DND-41 (cell line): Measurements from ENCODE around the gene GBE1.

ENCODE experiments used
- ATAC-seq: fragments of 200-7000 bp; cut with Tn5 transposase; 3 replicates; pipeline ENCODE4 v1.9.1; 2021; ENCODE audit warnings: low read depth; ENCODE audit not compliant: insufficient read depth
- DNase-seq: peaks from one replicate; pipeline ENCODE4 v3.0.0-alpha.2; 2020
- H2AFZ ChIP-seq: 2 replicates; pipeline ENCODE4 v1.6.0; 2012; ENCODE audit warnings: low read depth, low read length
- H3K27ac ChIP-seq: 2 replicates; pipeline ENCODE4 v1.5.1; 2012; ENCODE audit warnings: low read length, inconsistent platforms
- H3K27me3 ChIP-seq: fragments of 200-600 bp; sonication (generic); 2 replicates; pipeline ENCODE4 v1.6.0; 2012; ENCODE audit warnings: low read length, mild to moderate bottlenecking, inconsistent platforms; ENCODE audit not compliant: insufficient read depth, poor library complexity
- H3K36me3 ChIP-seq: 2 replicates; pipeline ENCODE4 v1.5.1; 2012; ENCODE audit warnings: low read length, inconsistent platforms; ENCODE audit not compliant: insufficient read depth
- H3K4me1 ChIP-seq: 2 replicates; pipeline ENCODE4 v1.5.1; 2012; ENCODE audit warnings: mild to moderate bottlenecking, low read length; ENCODE audit not compliant: insufficient read depth
- H3K4me2 ChIP-seq: 2 replicates; pipeline ENCODE4 v1.6.0; 2012; ENCODE audit warnings: mild to moderate bottlenecking, moderate library complexity, low read length, inconsistent platforms; ENCODE audit not compliant: insufficient read depth
- H3K4me3 ChIP-seq, 2 experiments: fragments of 200-600 bp in 1 of 2; shearing (Covaris generic) in 1 of 2; 2 replicates each; pipeline ENCODE4 v1.5.1; 2012 to 2016; ENCODE audit warnings: inconsistent platforms in 2 of 2, low read length in 2 of 2, mild to moderate bottlenecking in 2 of 2, low read depth in 1 of 2, moderate library complexity in 1 of 2
- H3K79me2 ChIP-seq: 2 replicates; pipeline ENCODE4 v1.6.0; 2012; ENCODE audit warnings: low read length, inconsistent platforms; ENCODE audit not compliant: insufficient read depth
- H3K9ac ChIP-seq: 2 replicates; pipeline ENCODE4 v1.6.0; 2012; ENCODE audit warnings: low read depth, mild to moderate bottlenecking, inconsistent platforms, low read length, moderate library complexity
- H3K9me3 ChIP-seq: 2 replicates; pipeline ENCODE4 v1.5.1; 2012; ENCODE audit warnings: low read length, moderate library complexity, mild to moderate bottlenecking, inconsistent platforms; ENCODE audit not compliant: insufficient read depth, severe bottlenecking
- H4K20me1 ChIP-seq: 2 replicates; pipeline ENCODE4 v1.6.0; 2012; ENCODE audit warnings: low read length; ENCODE audit not compliant: insufficient read depth
- CTCF ChIP-seq: IDR thresholded peaks from 2 replicates; pipeline ENCODE4 v1.5.1; 2012; ENCODE audit warnings: borderline replicate concordance, low read length, moderate library complexity, mild to moderate bottlenecking; ENCODE audit not compliant: poor library complexity, severe bottlenecking; ENCODE audit errors: extremely low read depth
- EZH2 ChIP-seq: IDR thresholded peaks from 3 replicates; pipeline ENCODE4 v1.6.1; 2012; ENCODE audit warnings: borderline replicate concordance, low read depth, mild to moderate bottlenecking, moderate library complexity, low read length, inconsistent platforms; ENCODE audit not compliant: severe bottlenecking

GBE1 gene

GRCh38 chr3:81726132-81726531, 35.3 kb downstream of the GBE1 start:
- Histone ChIP-seq H2AFZ (no peak overlapping the region), H4K20me1 (peaks cover 6% of the 10 kb centered on the region; the same call in 1 of the 2 replicates), H3K4me2 (no peak overlapping the region), H3K27ac (peak overlapping the region; percentile 28; the same call in 1 of the 2 replicates), H3K9me3 (no peaks in the 10 kb centered on the region), H3K4me1 (peaks cover 41% of the 10 kb centered on the region), H3K79me2 (peaks cover 97% of the 10 kb centered on the region), H3K36me3 (peaks cover 24% of the 10 kb centered on the region), H3K4me3 (no peak overlapping the region), H3K27me3 (no peaks in the 10 kb centered on the region), H3K9ac (no peak overlapping the region)
- DNase-seq, result peak; percentile 26
- no peak for TF ChIP-seq EZH2
- TF ChIP-seq CTCF, result no peak
- ATAC-seq, result peak; percentile 84

GRCh38 chr3:81723732-81724313, 37.6 kb downstream of the GBE1 start:
- Histone ChIP-seq H4K20me1 (no peaks in the 10 kb centered on the region), H3K27me3 (no peaks in the 10 kb centered on the region), H3K4me1 (peaks cover 22% of the 10 kb centered on the region), H3K36me3 (peaks cover 16% of the 10 kb centered on the region), H3K9me3 (no peaks in the 10 kb centered on the region), H3K9ac (no peak overlapping the region), H3K4me2 (no peak overlapping the region), H3K4me3 (no peak overlapping the region), H2AFZ (no peak overlapping the region), H3K79me2 (peaks cover 92% of the 10 kb centered on the region), H3K27ac (no peak overlapping the region)
- no peak for TF ChIP-seq CTCF
- no peak for TF ChIP-seq EZH2
- no peak for DNase-seq
- ATAC-seq, result no peak

GRCh38 chr3:81718311-81718710, 43.1 kb downstream of the GBE1 start:
- no peaks in the 10 kb centered on the region; the same call in none of the 2 replicates for H4K20me1 ChIP-seq
- H3K9me3 ChIP-seq, result no peaks in the 10 kb centered on the region
- peaks cover 88% of the 10 kb centered on the region for H3K79me2 ChIP-seq
- ATAC-seq, result no peak
- no peak overlapping the region for H3K27ac ChIP-seq
- H3K27me3 ChIP-seq, result no peaks in the 10 kb centered on the region
- no peak overlapping the region for H3K9ac ChIP-seq
- no peak for DNase-seq
- peaks cover 11% of the 10 kb centered on the region for H3K36me3 ChIP-seq
- H3K4me2 ChIP-seq, result no peak overlapping the region
- H3K4me3 ChIP-seq, result no peak overlapping the region
- TF ChIP-seq CTCF, result no peak
- TF ChIP-seq EZH2, result no peak
- H2AFZ ChIP-seq, result no peak overlapping the region
- no peaks in the 10 kb centered on the region for H3K4me1 ChIP-seq
